Activated CD4-positive, alpha-beta memory T cell treated with anti-CD3 and anti-CD28 coated beads for 36 hours (primary cell): Measurements from ENCODE around the gene ENOX1. TPM values are rescaled to one million over a fixed set of nuclear protein-coding genes. Genes with fewer than 3 reads are reported as not detected.

Source experiments
- CTCF ChIA-PET: fragments of 350-600 bp; sonication (Branson Sonifier 250); formaldehyde crosslinking; loops from one replicate; lab custom pipeline; 2021; ENCODE audit warnings: antibody characterized with exemption, inconsistent platforms; lab: Charles Lee
- POLR2A ChIA-PET: fragments of 350-600 bp; sonication (Branson Sonifier 250); formaldehyde crosslinking; loops from one replicate; lab custom pipeline; 2021; ENCODE audit warnings: antibody characterized with exemption; lab: Charles Lee
- DNase-seq: peaks from one replicate; pipeline ENCODE4 v3.0.0-alpha.2; 2020
- H3K27ac Mint-ChIP-seq: one replicate; pipeline ENCODE4 v1.8.0; 2021; ENCODE audit warnings: mixed read lengths
- H3K27me3 Mint-ChIP-seq: one replicate; pipeline ENCODE4 v1.8.0; 2021; ENCODE audit warnings: mixed read lengths
- H3K36me3 Mint-ChIP-seq: one replicate; pipeline ENCODE4 v1.8.0; 2021; ENCODE audit warnings: mixed read lengths
- H3K4me1 Mint-ChIP-seq: one replicate; pipeline ENCODE4 v1.8.0; 2021; ENCODE audit warnings: low read depth, mixed read lengths
- H3K4me3 Mint-ChIP-seq: one replicate; pipeline ENCODE4 v1.8.0; 2021; ENCODE audit warnings: mild to moderate bottlenecking, mixed read lengths
- H3K9me3 Mint-ChIP-seq: one replicate; pipeline ENCODE4 v1.8.0; 2021; ENCODE audit warnings: mixed read lengths
- intact Hi-C: fragments of 100-400 bp; cut with micrococcal nuclease; formaldehyde crosslinking; loops from one replicate; pipeline ENCODE4 v1.15.1; 2023
- total RNA-seq, 2 experiments: library from RNA; stranded (reverse); gene quantifications; one replicate each; pipeline ENCODE4 v1.2.3, GENCODE V29; 2021

The ENOX1 gene
- total RNA-seq, 2 experiments from 2014 or later: 0.44 to 0.45 TPM

DNA sequence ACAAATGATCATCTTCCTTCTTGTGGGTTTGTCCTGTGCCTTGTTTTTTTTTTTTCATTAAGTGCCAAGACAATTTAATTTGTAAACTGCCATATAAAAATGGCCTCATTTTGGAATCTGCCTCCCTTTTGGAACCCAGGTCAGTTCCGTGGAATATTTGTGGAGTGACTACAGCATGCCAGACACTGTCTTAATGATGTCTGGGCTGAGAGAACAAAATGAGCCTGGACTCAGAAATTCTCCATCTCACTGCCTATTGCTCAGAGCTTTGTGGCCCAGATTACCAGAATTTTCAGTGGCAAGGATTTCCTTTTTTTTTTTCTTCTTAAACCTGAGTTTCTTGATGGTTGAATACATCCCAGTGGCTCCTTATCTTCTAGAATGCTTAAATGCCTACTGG, 340.6 kb downstream of the ENOX1 start:
- ChIA-PET POLR2A (no interaction called here), CTCF (no interaction called here)
- Mint-ChIP-seq H3K4me3 (no peak overlapping the region), H3K36me3 (no peaks in the 10 kb centered on the region), H3K9me3 (no peaks in the 10 kb centered on the region), H3K27me3 (peaks cover 8% of the 10 kb centered on the region), H3K4me1 (no peaks in the 10 kb centered on the region), H3K27ac (no peak overlapping the region)
- intact Hi-C loops: no loop called here
- DNase-seq: no peak

DNA sequence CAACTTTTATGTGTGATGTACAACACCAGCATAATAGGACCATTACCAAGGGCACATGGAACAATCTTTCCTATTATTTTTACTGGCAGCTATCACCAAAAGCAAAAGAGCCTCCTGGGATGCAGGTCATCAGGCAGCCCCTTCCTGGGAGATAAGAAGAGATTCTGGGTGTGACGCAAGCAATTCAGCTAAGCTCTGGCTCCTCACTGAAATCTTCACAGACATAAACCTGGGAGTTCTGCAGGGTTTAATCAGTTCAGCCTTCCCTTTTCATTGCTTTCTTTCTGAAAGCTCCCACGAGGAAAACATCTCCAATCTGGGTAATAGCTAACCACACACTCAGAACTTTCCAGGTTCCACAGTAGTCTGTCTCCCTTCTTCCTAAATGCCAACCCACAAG, 341.1 kb downstream of the ENOX1 start:
- no peaks in the 10 kb centered on the region for H3K4me1 Mint-ChIP-seq
- no peak overlapping the region for H3K27ac Mint-ChIP-seq
- no peak for DNase-seq
- POLR2A ChIA-PET: no interaction called here
- H3K4me3 Mint-ChIP-seq: no peak overlapping the region
- intact Hi-C loops: no loop called here
- H3K9me3 Mint-ChIP-seq: no peaks in the 10 kb centered on the region
- CTCF ChIA-PET: no interaction called here
- no peaks in the 10 kb centered on the region for H3K36me3 Mint-ChIP-seq
- peaks cover 9% of the 10 kb centered on the region for H3K27me3 Mint-ChIP-seq

DNA sequence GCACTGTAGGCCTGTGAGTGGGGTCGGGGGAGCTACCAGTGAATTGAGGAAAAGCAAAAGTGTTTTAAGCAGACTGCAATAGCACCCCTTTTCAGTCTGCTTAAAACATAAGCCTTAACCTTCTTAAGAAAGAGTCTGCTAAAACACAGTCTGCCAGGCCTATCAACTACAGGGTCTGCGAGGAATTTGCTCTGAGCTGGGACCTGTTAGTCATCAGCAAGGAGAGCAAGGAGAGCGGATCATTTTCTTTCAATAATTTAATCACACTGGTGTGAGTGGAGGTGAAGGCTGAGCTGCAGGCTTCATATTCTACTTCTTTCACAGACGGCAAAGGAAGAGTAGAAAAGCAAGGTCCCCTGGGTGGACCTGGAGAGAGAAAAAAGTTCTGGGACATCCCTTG, 342.7 kb downstream of the ENOX1 start:
- POLR2A ChIA-PET: no interaction called here
- intact Hi-C loops: no loop called here

DNA sequence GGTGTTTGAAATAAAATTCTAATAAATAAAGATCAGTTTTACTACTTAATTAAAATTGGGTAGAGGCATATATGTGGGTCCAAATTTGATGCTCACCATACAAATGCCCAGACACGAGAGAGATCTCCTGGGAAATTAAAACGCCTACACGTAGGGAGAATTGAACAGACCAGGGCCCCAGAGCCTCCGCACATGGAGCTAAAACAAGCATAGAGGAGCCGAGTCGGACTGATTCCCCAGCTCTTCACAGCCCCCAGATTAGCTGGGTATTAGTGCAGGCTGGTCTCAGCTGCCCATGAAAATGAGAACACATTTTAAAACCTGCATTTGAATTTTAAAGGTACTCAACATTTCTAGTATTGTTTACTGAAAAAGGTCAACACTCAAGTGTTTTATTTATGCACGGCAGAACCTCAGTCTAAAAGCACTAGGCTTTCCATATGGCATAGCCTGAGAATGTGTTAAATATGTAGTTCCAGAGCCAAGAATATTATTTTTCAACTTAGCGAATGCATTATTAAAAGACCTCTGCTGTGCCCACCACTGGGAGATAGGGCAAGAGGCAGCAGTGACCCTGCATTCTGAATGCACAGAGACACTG, 344.8 kb downstream of the ENOX1 start:
- no peak for DNase-seq
- Mint-ChIP-seq H3K4me3 (no peak overlapping the region), H3K27ac (no peak overlapping the region), H3K4me1 (no peaks in the 10 kb centered on the region), H3K36me3 (no peaks in the 10 kb centered on the region), H3K9me3 (no peaks in the 10 kb centered on the region), H3K27me3 (peaks cover 10% of the 10 kb centered on the region)
- ChIA-PET POLR2A (no interaction called here), CTCF (no interaction called here)
- intact Hi-C loops: no loop called here

More for the DNA sequence above, 342.7 kb downstream of the ENOX1 start:
- CTCF ChIA-PET: no interaction called here
- no peak for DNase-seq
- Mint-ChIP-seq H3K4me1 (no peaks in the 10 kb centered on the region), H3K27me3 (peaks cover 9% of the 10 kb centered on the region), H3K9me3 (no peaks in the 10 kb centered on the region), H3K27ac (no peak overlapping the region), H3K36me3 (no peaks in the 10 kb centered on the region), H3K4me3 (no peak overlapping the region)

DNA sequence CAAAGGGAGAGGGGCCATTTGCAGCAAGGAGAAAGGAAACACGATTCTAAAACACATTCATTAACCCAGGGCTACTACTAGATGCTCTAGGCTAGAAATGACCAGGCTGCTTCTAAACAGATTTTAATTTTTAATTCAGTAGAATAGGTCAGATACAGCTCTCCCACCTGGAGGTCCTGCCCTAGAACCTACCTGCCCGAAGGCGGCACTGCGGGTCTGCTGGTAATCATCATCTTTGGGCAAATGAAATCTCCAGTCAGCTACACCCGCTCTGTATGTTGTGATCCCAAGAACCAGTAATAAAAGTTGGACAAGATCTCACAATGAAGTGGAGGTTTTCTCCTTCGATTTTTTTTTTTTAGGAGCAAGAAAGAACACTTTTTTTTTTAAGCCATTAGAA, 345.3 kb downstream of the ENOX1 start:
- Mint-ChIP-seq H3K27ac (no peak overlapping the region), H3K36me3 (no peaks in the 10 kb centered on the region), H3K4me1 (no peaks in the 10 kb centered on the region), H3K27me3 (peaks cover 10% of the 10 kb centered on the region), H3K4me3 (no peak overlapping the region), H3K9me3 (no peaks in the 10 kb centered on the region)
- intact Hi-C loops: no loop called here
- ChIA-PET CTCF (no interaction called here), POLR2A (no interaction called here)
- DNase-seq: no peak

DNA sequence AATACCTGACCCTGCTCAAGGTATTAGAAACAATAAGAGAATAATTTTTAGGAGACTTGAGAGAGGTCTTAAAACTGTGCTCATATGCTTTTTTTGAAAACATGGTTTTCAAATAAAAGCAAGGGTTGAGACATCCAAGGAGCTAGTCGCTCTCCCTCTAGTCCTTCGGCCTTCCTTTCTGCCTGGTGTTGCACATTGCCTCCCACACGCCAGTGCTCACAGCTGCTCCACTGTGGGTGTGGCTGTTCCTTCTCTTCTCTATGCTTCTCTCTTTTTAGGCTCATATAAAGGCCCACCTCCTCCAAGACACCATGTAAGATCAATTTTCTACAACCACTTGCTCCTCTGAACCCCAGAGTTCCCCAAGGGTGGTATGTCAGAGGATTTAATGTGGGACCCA, 352.6 kb downstream of the ENOX1 start:
- Mint-ChIP-seq H3K9me3 (no peaks in the 10 kb centered on the region), H3K27me3 (peaks cover 10% of the 10 kb centered on the region), H3K4me1 (no peaks in the 10 kb centered on the region), H3K36me3 (no peaks in the 10 kb centered on the region), H3K4me3 (no peak overlapping the region), H3K27ac (no peak overlapping the region)
- intact Hi-C loops: no loop called here
- ChIA-PET POLR2A (no interaction called here), CTCF (no interaction called here)
- DNase-seq: no peak

DNA sequence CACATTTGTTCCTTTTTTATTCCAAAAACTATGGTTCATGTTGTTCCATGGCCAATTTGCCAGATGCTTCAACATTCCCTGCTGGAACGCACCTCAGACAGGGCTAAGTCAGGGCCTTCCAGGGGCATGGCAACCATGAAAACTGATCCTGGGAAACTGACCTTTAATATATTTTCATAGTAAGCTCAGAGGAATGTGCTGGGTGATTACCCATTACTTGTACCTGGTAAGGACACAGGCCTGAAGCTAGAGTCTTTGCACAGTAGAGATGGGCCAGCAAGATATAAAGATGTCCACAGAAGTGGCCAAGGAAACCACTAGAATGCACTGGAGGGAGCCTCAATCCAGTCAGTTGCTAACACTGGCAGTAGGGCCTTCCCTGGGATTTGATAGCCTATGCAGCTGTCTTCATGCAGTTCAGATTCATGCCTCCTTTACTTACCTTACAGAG, 353.1 kb downstream of the ENOX1 start:
- H3K4me1 Mint-ChIP-seq: no peaks in the 10 kb centered on the region
- ChIA-PET POLR2A (no interaction called here), CTCF (no interaction called here)
- no peak for DNase-seq
- intact Hi-C loops: no loop called here
- no peak overlapping the region for H3K27ac Mint-ChIP-seq
- H3K4me3 Mint-ChIP-seq: no peak overlapping the region
- no peaks in the 10 kb centered on the region for H3K9me3 Mint-ChIP-seq
- no peaks in the 10 kb centered on the region for H3K36me3 Mint-ChIP-seq
- H3K27me3 Mint-ChIP-seq: peaks cover 10% of the 10 kb centered on the region

DNA sequence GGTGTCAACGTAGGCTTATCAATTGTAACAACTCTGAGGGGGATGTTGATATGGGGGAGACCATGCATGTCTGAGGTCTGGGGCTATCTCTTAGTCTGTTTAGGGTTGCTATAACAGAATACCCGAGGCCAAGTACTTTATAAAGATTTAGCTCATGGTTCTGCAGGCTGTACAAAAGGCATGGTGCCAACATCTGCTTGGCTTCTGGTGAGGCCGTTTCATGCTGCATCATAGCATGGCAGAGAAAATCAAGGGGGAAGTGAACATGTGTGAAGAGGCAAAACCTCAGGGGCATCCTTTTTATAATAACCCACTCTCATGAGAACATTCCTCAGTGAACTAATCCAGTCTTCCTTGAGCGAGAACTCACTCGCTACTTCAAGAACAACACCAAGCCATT, 353.8 kb downstream of the ENOX1 start:
- Mint-ChIP-seq H3K4me1 (no peaks in the 10 kb centered on the region), H3K27me3 (peaks cover 7% of the 10 kb centered on the region), H3K4me3 (no peak overlapping the region), H3K36me3 (no peaks in the 10 kb centered on the region), H3K27ac (no peak overlapping the region), H3K9me3 (no peaks in the 10 kb centered on the region)
- no peak for DNase-seq
- intact Hi-C loops: no loop called here
- ChIA-PET POLR2A (no interaction called here), CTCF (no interaction called here)

DNA sequence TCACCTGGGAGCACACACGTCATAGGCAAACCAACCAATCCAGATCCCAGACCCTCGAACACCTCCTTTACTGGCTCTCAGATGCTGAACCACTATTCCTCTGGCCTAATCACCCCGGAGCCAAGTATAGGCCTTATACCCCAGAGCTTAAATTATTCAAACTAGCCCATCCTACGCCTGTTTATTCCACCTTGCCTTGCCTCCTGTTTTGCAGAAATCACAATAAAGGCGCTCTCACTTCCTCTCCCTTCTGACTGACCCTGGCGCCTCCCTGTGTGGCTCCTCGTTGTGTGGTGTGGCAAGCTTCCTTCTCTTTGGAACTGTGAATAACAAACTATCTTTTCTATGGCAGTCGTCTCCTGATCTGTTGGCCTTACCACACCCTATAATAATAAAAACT, 354.9 kb downstream of the ENOX1 start:
- ChIA-PET CTCF (no interaction called here), POLR2A (no interaction called here)
- H3K27ac Mint-ChIP-seq: no peak overlapping the region
- no peaks in the 10 kb centered on the region for H3K4me1 Mint-ChIP-seq
- H3K27me3 Mint-ChIP-seq: peaks cover 7% of the 10 kb centered on the region
- H3K9me3 Mint-ChIP-seq: no peaks in the 10 kb centered on the region
- DNase-seq: no peak
- no peak overlapping the region for H3K4me3 Mint-ChIP-seq
- H3K36me3 Mint-ChIP-seq: no peaks in the 10 kb centered on the region
- intact Hi-C loops: no loop called here

DNA sequence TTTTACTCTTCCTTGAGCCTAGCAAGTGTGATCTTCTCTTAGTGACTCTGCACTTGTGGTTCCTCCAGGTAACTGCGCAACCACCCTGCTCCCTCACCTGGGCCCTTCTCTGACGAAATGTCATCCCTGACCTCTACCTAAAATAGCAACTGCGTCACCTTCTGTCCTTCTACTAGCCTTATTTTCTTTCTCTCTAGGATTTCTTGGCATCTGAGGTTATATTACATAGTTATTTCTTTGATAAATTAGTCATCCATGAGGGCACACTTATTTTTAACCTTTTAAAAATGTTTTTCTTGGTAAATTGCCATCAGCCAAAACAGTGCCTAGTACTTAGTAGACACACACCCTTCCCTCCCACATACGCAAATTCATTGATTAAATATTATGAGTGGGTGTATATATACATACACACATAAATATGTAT, 355.5 kb downstream of the ENOX1 start:
- Mint-ChIP-seq H3K27me3 (peaks cover 7% of the 10 kb centered on the region), H3K4me3 (no peak overlapping the region), H3K9me3 (no peaks in the 10 kb centered on the region), H3K4me1 (no peaks in the 10 kb centered on the region), H3K27ac (no peak overlapping the region), H3K36me3 (no peaks in the 10 kb centered on the region)
- ChIA-PET POLR2A (no interaction called here), CTCF (no interaction called here)
- intact Hi-C loops: no loop called here
- DNase-seq: no peak

DNA sequence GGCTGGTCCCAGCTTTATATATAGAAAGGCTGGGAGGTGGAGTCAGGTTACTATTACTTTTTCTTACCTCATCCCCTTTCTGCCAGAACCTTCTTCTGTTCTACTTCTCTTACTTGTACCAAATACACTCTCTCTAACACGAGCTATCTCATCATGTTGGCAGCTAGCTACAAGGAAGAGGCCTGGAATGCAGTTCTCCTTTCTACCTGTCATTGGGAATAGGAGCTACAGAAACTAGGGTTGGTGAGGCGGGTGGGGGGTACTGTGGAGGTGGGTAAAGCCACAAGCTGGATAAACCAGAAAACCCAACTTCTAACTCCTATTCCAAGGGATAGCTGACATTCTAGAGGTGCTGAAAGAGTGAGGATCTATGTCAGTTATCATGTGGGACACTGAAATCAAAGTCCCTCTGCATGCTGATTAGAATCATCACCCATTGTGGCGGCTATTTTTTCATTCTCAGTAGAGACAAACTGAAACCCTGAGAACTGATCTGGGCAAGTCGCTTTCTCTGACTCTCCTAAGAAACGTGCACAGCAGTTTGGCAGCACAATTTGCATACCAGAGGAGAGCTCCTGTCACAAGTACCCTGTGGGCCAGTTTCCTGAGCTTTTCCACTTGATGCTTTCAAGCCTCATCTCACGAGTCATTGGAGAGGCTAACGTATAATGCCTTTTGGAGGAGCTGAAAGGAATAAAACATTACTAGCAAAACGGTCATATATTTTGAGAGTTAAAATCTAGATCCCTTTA, 358.1 kb downstream of the ENOX1 start:
- intact Hi-C loops: no loop called here
- CTCF ChIA-PET: no interaction called here
- Mint-ChIP-seq H3K36me3 (no peaks in the 10 kb centered on the region), H3K27ac (no peak overlapping the region), H3K4me1 (no peaks in the 10 kb centered on the region), H3K9me3 (no peaks in the 10 kb centered on the region), H3K4me3 (no peak overlapping the region), H3K27me3 (peaks cover 5% of the 10 kb centered on the region)
- DNase-seq: no peak
- POLR2A ChIA-PET: no interaction called here

DNA sequence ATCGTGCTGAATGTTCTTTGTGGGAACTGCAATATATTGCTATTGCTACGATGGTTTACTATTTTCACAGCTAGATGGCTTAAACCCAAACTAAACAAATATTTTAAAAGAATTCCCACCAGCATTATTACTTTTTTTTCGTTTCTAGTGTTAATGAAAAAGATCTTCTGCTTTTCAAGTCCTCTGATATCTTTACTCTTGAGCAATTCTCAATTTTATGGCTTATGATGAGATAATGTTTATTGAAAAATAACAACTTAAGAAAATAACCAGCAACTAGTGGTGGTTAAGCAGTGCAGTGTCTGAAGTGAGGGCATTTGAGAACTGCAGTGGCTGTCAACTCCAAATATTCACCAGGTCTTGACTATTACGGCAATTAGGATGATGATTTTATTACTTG, 360.4 kb downstream of the ENOX1 start:
- peaks cover 1% of the 10 kb centered on the region for H3K27me3 Mint-ChIP-seq
- no peaks in the 10 kb centered on the region for H3K36me3 Mint-ChIP-seq
- intact Hi-C loops: no loop called here
- no peak overlapping the region for H3K27ac Mint-ChIP-seq
- ChIA-PET CTCF (no interaction called here), POLR2A (no interaction called here)
- no peak overlapping the region for H3K4me3 Mint-ChIP-seq
- no peaks in the 10 kb centered on the region for H3K4me1 Mint-ChIP-seq
- no peaks in the 10 kb centered on the region for H3K9me3 Mint-ChIP-seq
- no peak for DNase-seq

DNA sequence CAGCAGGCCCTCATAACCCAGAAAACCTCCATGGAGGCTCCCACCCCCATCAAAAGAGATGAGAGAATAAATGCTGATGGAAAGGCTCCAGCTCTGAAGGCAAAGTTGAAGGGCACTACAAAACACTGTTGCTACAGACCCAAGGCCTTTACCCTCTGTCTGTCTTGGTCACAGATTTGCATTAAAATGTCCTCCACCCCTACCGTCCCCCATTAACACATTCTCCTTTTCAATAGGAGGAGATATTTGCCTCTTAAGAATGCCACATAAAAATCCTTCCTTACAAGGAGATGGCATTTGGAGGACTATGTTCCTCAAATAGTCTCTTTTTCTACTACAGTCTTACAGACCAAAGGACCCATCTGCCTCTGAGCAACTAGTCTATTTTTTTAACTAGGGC, 361.5 kb downstream of the ENOX1 start:
- H3K36me3 Mint-ChIP-seq: no peaks in the 10 kb centered on the region
- H3K4me3 Mint-ChIP-seq: no peak overlapping the region
- no peak for DNase-seq
- ChIA-PET CTCF (no interaction called here), POLR2A (no interaction called here)
- H3K4me1 Mint-ChIP-seq: no peaks in the 10 kb centered on the region
- no peak overlapping the region for H3K27ac Mint-ChIP-seq
- intact Hi-C loops: no loop called here
- no peaks in the 10 kb centered on the region for H3K9me3 Mint-ChIP-seq
- peaks cover 1% of the 10 kb centered on the region for H3K27me3 Mint-ChIP-seq
